HCT116 (cell line): Measurements from ENCODE around the gene LYSMD2. TPM values are rescaled to one million over a fixed set of nuclear protein-coding genes. Genes with fewer than 3 reads are reported as not detected.

Experiments
- ATAC-seq: fragments of 200-7000 bp; cut with Tn5 transposase; 2 replicates; pipeline ENCODE4 v1.9.1; 2020; ENCODE audit warnings: mild to moderate bottlenecking, moderate library complexity
- BruUV-seq: library from RNA; stranded (reverse); fragments of 400-500 nt; replicated peaks from 2 replicates; lab custom pipeline; 2021; lab: Mats Ljungman, UMichigan
- CTCF ChIA-PET: fragments of 300-600 bp; sonication (Branson Sonifier 250); formaldehyde crosslinking; loops from one replicate; lab custom pipeline; 2021; ENCODE audit warnings: antibody characterized with exemption; lab: Charles Lee
- POLR2A ChIA-PET: fragments of 300-600, 350-600 bp; sonication (Branson Sonifier 250); formaldehyde crosslinking; loops from one replicate; lab custom pipeline; 2021; ENCODE audit warnings: antibody characterized with exemption; lab: Charles Lee
- RAD21 ChIA-PET, 2 experiments: fragments of 300-600 bp; sonication (Branson Sonifier 250); formaldehyde crosslinking; loops; one replicate each; lab custom pipeline; 2023; ENCODE audit warnings: low total read pairs in 2 of 2; ENCODE audit not compliant: uncharacterized antibody in 2 of 2, unreplicated experiment in 2 of 2, low non-redundant PET in 1 of 2; lab: Charles Lee
- DNase-seq: peaks from one replicate; pipeline ENCODE4 v3.0.0-alpha.2; 2010; ENCODE audit warnings: low read depth, low spot score
- H2AFZ ChIP-seq: fragments of 200-600 bp; shearing (Covaris generic), sonication (generic); 2 replicates; pipeline ENCODE4 v1.6.1; 2017; ENCODE audit warnings: low read depth, mixed run types, mixed read lengths, antibody characterized with exemption, low read length; ENCODE audit not compliant: poor library complexity, severe bottlenecking
- H3K27ac ChIP-seq: 2 replicates; pipeline ENCODE4 v1.5.1; 2012; ENCODE audit warnings: low read depth, low read length
- H3K27me3 ChIP-seq: fragments of 200-600 bp; sonication (generic); 2 replicates; pipeline ENCODE4 v1.6.1; 2016; ENCODE audit warnings: mixed run types, low read length, mixed read lengths; ENCODE audit not compliant: insufficient read depth
- H3K36me3 ChIP-seq, 2 experiments: fragments of 200-500 bp in 1 of 2; fragments of 200-600 bp in 1 of 2; sonication (Bioruptor generic) in 1 of 2; sonication (generic) in 1 of 2; 2 replicates each; pipeline versions ENCODE4 v1.5.1 to v1.6.1; 2014 to 2016; ENCODE audit warnings: low read length in 2 of 2, inconsistent platforms in 1 of 2, mixed read lengths in 1 of 2, mixed run types in 1 of 2; ENCODE audit not compliant: insufficient read depth in 2 of 2, control insufficient read depth in 1 of 2
- H3K4me1 ChIP-seq, 2 experiments: fragments of 200-600 bp in 1 of 2; sonication (generic) in 1 of 2; 2 replicates each; pipeline versions ENCODE4 v1.5.1 to v1.6.1; 2012 to 2017; ENCODE audit warnings: low read length in 2 of 2, inconsistent platforms in 1 of 2, mild to moderate bottlenecking in 1 of 2, mixed read lengths in 1 of 2, mixed run types in 1 of 2, moderate library complexity in 1 of 2; ENCODE audit not compliant: insufficient read depth in 2 of 2, control insufficient read depth in 1 of 2
- H3K4me2 ChIP-seq: fragments of 200-600 bp; sonication (generic); 2 replicates; pipeline ENCODE4 v1.6.1; 2017; ENCODE audit warnings: mixed run types, low read length, mixed read lengths
- H3K4me3 ChIP-seq, 2 experiments: fragments of 200-600 bp in 1 of 2; sonication (generic) in 1 of 2; replicated peaks in 1 of 2; 2 replicates each; pipeline ENCODE4 v1.5.1; 2011 to 2016; ENCODE audit warnings: low read length in 2 of 2, control low read depth in 1 of 2, low read depth in 1 of 2, mild to moderate bottlenecking in 1 of 2, mixed read lengths in 1 of 2, mixed run types in 1 of 2
- H3K79me2 ChIP-seq: fragments of 200-600 bp; sonication (generic); 2 replicates; pipeline ENCODE4 v1.6.1; 2017; ENCODE audit warnings: mild to moderate bottlenecking, mixed run types, low read length, moderate library complexity, mixed read lengths; ENCODE audit not compliant: insufficient read depth
- H3K9ac ChIP-seq: fragments of 200-600 bp; sonication (generic); 2 replicates; pipeline ENCODE4 v1.6.1; 2016; ENCODE audit warnings: low read length, mixed read lengths
- H3K9me2 ChIP-seq: fragments of 200-600 bp; sonication (generic), shearing (Covaris generic); 2 replicates; pipeline ENCODE4 v1.6.1; 2017; ENCODE audit warnings: mixed run types, mild to moderate bottlenecking, moderate library complexity; ENCODE audit not compliant: insufficient read depth
- H3K9me3 ChIP-seq, 2 experiments: fragments of 200-500 bp in 1 of 2; fragments of 200-600 bp in 1 of 2; sonication (Bioruptor generic) in 1 of 2; sonication (generic) in 1 of 2; 2 replicates each; pipeline ENCODE4 v1.6.1; 2014 to 2017; ENCODE audit warnings: low read length in 2 of 2, mixed read lengths in 2 of 2, inconsistent platforms in 1 of 2, low read depth in 1 of 2, mild to moderate bottlenecking in 1 of 2, mixed run types in 1 of 2, moderate library complexity in 1 of 2; ENCODE audit not compliant: control insufficient read depth in 1 of 2, insufficient read depth in 1 of 2
- H4K20me1 ChIP-seq: fragments of 200-600 bp; sonication (generic), shearing (Covaris generic); 2 replicates; pipeline ENCODE4 v1.6.1; 2017; ENCODE audit warnings: mixed run types, mild to moderate bottlenecking, moderate library complexity; ENCODE audit not compliant: insufficient read depth
- ATF3 ChIP-seq: IDR thresholded peaks from 2 replicates; pipeline ENCODE4 v1.6.1; 2012
- CTCF ChIP-seq, 3 experiments: fragments of 200-600 bp in 1 of 3; sonication (generic) in 1 of 3; IDR thresholded peaks in 2 of 3; conservative IDR thresholded peaks in 1 of 3; 2 replicates each; pipeline ENCODE4 v1.5.1; 2012 to 2017; ENCODE audit warnings: low read depth in 2 of 3, low read length in 2 of 3, antibody characterized with exemption in 1 of 3, borderline replicate concordance in 1 of 3, control low read depth in 1 of 3, mild to moderate bottlenecking in 1 of 3, mixed read lengths in 1 of 3, mixed run types in 1 of 3, moderate library complexity in 1 of 3; ENCODE audit not compliant: insufficient read depth in 1 of 3
- EGR1 ChIP-seq: IDR thresholded peaks from 2 replicates; pipeline ENCODE4 v1.6.1; 2012; ENCODE audit warnings: low read depth
- EZH2 ChIP-seq: fragments of 200-600 bp; sonication (generic); IDR thresholded peaks from 2 replicates; pipeline ENCODE4 v1.6.1; 2017; ENCODE audit warnings: antibody characterized with exemption, mixed run types
- EZH2phosphoT487 ChIP-seq: fragments of 200-600 bp; IDR thresholded peaks from 2 replicates; pipeline ENCODE4 v1.6.1; 2018; ENCODE audit warnings: antibody characterized with exemption, borderline replicate concordance
- JUND ChIP-seq: IDR thresholded peaks from 2 replicates; pipeline ENCODE4 v1.6.1; 2012
- MAX ChIP-seq: IDR thresholded peaks from 2 replicates; pipeline ENCODE4 v1.6.1; 2012
- RAD21 ChIP-seq: IDR thresholded peaks from 2 replicates; pipeline ENCODE4 v1.6.1; 2012; ENCODE audit warnings: low read depth, mild to moderate bottlenecking
- REST ChIP-seq: IDR thresholded peaks from 2 replicates; pipeline ENCODE4 v1.6.1; 2012; ENCODE audit warnings: low read depth
- SP1 ChIP-seq: IDR thresholded peaks from 2 replicates; pipeline ENCODE4 v1.6.1; 2012; ENCODE audit warnings: low read depth
- TCF7L2 ChIP-seq: IDR thresholded peaks from 2 replicates; pipeline ENCODE4 v1.7.0; 2011; ENCODE audit warnings: borderline replicate concordance, inconsistent platforms; ENCODE audit not compliant: insufficient read depth, insufficient read length; ENCODE audit errors: extremely low read depth
- YY1 ChIP-seq: IDR thresholded peaks from 2 replicates; pipeline ENCODE4 v1.6.1; 2011; ENCODE audit warnings: low read length, low read depth, moderate library complexity, mild to moderate bottlenecking; ENCODE audit not compliant: insufficient replicate concordance; ENCODE audit errors: extremely low read depth
- ZBTB33 ChIP-seq: IDR thresholded peaks from 2 replicates; pipeline ENCODE4 v1.6.1; 2011; ENCODE audit warnings: mild to moderate bottlenecking, low read length, moderate library complexity; ENCODE audit not compliant: insufficient replicate concordance; ENCODE audit errors: extremely low read depth
- ZFX ChIP-seq: fragments of 450-650 bp; IDR thresholded peaks from 2 replicates; pipeline ENCODE4 v1.6.1; 2017
- ZNF274 ChIP-seq: fragments of 200-500 bp; sonication (Bioruptor generic); IDR thresholded peaks from 2 replicates; pipeline ENCODE4 v1.6.1; 2014; ENCODE audit warnings: mild to moderate bottlenecking, low read depth, low read length, inconsistent platforms
- intact Hi-C: fragments of 100-400 bp; cut with micrococcal nuclease; formaldehyde crosslinking; loops from 2 replicates; pipeline ENCODE4 v1.10.0; 2022
- total RNA-seq: library from RNA; stranded (reverse); gene quantifications from one replicate; pipeline ENCODE4 v1.2.1, GENCODE V29; 2021; ENCODE audit not compliant: unreplicated experiment

Gene LYSMD2
- total RNA-seq, 1 experiment from 2014 or later: 10.8 TPM

GRCh38 chr15:51677021-51677420 lies 60.4 kb downstream of the LYSMD2 start:
- no peak for ATAC-seq
- H3K4me3 ChIP-seq: no peak overlapping the region
- no peaks in the 10 kb centered on the region for H3K9me2 ChIP-seq
- no peaks in the 10 kb centered on the region for H3K9me3 ChIP-seq
- CTCF ChIA-PET: no interaction called here
- no peaks in the 10 kb centered on the region for H3K36me3 ChIP-seq
- H2AFZ ChIP-seq: no peak overlapping the region
- POLR2A ChIA-PET: no interaction called here
- H3K27ac ChIP-seq: no peak overlapping the region
- H3K4me1 ChIP-seq: 0 out of 4 replicates have a peak, but pooled peaks cover 0 to 3% of the 10 kb centered on the region in 2 experiments
- TF ChIP-seq EZH2phosphoT487 (no peak), CTCF (IDR thresholded peaks at IDR 0.05 in 2 of 3, conservative IDR thresholded peaks at IDR 0.05 in 1 of 3; ENCODE audit: borderline replicate concordance in 1 of 3, insufficient read depth in 1 of 3, low read depth in 2 of 3, low read length in 2 of 3) (no peak), ZNF274 (no peak), RAD21 (no peak), EGR1 (no peak), ATF3 (no peak), YY1 (no peak), TCF7L2 (no peak), ZFX (no peak), REST (no peak), ZBTB33 (no peak), SP1 (no peak), JUND (no peak), MAX (no peak), EZH2 (no peak)
- H3K4me2 ChIP-seq: no peak overlapping the region
- intact Hi-C loops: no loop called here
- H3K79me2 ChIP-seq: no peaks in the 10 kb centered on the region
- no peak for DNase-seq
- BruUV-seq: no TSS peak
- RAD21 ChIA-PET: no interaction called here
- H4K20me1 ChIP-seq: no peaks in the 10 kb centered on the region
- no peak overlapping the region for H3K9ac ChIP-seq
- peaks cover 7% of the 10 kb centered on the region; the same call in 1 of the 2 replicates for H3K27me3 ChIP-seq
